Astrocyte of the cerebellum (primary cell): ENCODE results near the gene PSME4.

Experiments
- DNase-seq: peaks from one replicate; pipeline ENCODE4 v3.0.0-alpha.2; 2011; ENCODE audit warnings: low read depth
- H3K4me3 ChIP-seq: 2 replicates; pipeline ENCODE4 v1.5.1; 2011; ENCODE audit warnings: mild to moderate bottlenecking, low read depth, low read length, moderate library complexity
- in situ Hi-C: cut with HindIII; loops from 2 replicates; pipeline ENCODE4 v1.10.0; 2017; ENCODE audit warnings: low sequenced_read_pairs
- TF ChIP-seq, protein P1 (sequence below): IDR thresholded peaks from 2 replicates; pipeline ENCODE4 v1.5.1; 2012; ENCODE audit warnings: low read length, low read depth, moderate library complexity, mild to moderate bottlenecking; ENCODE audit errors: missing control alignments

Gene PSME4

DNA sequence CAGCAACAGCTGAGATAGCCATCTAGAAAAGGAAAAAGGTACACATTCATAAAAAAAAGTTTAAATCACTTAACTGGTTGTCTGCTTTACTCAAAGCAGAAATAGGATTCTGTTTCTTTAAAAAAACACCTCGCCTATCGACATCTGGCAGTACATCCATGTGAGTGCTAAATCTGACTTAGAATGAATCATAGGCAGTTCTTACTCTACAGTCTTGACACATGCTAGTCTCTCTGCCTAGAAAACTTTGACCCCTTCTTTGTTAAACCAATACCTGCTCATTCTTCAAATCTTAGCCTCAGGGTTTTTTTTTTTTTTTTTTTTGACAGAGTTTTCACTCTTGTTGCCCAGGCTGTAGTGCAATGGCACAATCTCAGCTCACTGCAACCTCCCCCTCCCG, 73.9 kb downstream of the PSME4 start:
- DNase-seq: peak; percentile 2
- no peak overlapping the region for H3K4me3 ChIP-seq
- in situ Hi-C loops: no loop called here
- TF ChIP-seq, protein P1, sequence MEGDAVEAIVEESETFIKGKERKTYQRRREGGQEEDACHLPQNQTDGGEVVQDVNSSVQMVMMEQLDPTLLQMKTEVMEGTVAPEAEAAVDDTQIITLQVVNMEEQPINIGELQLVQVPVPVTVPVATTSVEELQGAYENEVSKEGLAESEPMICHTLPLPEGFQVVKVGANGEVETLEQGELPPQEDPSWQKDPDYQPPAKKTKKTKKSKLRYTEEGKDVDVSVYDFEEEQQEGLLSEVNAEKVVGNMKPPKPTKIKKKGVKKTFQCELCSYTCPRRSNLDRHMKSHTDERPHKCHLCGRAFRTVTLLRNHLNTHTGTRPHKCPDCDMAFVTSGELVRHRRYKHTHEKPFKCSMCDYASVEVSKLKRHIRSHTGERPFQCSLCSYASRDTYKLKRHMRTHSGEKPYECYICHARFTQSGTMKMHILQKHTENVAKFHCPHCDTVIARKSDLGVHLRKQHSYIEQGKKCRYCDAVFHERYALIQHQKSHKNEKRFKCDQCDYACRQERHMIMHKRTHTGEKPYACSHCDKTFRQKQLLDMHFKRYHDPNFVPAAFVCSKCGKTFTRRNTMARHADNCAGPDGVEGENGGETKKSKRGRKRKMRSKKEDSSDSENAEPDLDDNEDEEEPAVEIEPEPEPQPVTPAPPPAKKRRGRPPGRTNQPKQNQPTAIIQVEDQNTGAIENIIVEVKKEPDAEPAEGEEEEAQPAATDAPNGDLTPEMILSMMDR: no peak

DNA sequence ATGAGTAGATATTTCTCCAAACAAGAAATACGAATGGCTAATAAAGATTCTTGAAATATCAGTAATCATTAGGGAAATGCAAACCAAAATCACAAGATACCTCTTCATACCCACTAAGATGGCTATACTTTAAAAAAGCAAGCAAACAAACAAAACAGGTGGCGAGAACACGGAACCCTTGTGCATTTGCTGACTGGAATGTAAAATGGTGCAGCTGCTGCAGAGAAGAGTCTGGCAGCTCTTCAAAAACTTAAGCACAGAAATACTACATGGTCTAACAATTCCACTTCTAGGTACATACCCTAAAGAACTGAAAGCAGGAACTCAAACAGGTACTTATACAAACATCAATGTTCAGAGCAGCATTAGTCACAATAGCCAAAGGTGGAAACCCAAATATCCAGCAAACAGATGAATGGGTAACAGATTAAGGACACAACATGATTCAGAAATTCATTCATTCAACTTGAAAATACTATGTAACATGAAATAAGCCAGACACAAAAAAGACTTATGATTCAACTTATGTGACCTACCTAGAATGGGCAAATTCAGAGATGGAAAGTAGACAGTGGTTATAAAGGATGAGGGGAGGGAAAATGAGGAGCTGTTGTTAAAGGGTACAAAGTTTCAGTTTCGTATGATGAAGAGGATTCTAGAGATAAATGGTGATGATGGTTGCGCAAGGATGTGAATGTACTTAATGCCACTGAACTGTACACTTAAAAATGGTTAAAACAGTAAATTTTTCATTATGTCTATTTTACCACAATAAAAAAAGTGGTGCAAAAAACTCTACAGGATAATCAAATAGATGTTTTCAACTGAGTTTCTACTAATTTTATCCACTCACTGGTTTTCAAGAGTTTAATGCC, 84.2 kb downstream of the PSME4 start:
- no peak overlapping the region for H3K4me3 ChIP-seq
- no peak for DNase-seq
- TF ChIP-seq, protein P1: no peak
- in situ Hi-C loops: no loop called here

- no peak for DNase-seq
- no peak overlapping the region for H3K4me3 ChIP-seq
- TF ChIP-seq, protein P1: no peak
- in situ Hi-C loops: no loop called here
Measured at GRCh38 chr2:53884883-53885282, 85.9 kb downstream of the PSME4 start.

GRCh38 chr2:53881986-53882385, 88.8 kb downstream of the PSME4 start:
- H3K4me3 ChIP-seq: no peak overlapping the region
- in situ Hi-C loops: no loop called here
- TF ChIP-seq, protein P1: no peak
- no peak for DNase-seq

DNA sequence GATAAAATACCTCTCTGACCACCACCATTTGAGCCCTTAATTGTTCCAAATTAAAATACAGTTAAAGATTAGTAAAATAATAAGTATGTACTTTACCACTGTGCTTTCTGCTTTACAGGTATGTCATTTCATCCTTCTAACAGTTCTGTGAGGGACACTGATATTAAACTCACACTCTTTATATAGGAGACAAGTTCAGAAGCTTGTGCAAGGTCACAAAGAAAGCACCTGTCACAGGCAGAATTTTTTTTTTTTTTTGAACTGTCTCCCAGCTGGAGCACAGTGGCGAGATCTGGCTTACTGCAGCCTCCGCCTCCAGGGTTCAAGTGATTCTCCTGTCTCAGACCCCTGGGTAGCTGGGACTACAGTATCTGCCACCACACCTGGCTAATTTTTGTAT, 89.4 kb downstream of the PSME4 start:
- no peak for DNase-seq
- no peak overlapping the region for H3K4me3 ChIP-seq
- in situ Hi-C loops: no loop called here
- TF ChIP-seq, protein P1: no peak

DNA sequence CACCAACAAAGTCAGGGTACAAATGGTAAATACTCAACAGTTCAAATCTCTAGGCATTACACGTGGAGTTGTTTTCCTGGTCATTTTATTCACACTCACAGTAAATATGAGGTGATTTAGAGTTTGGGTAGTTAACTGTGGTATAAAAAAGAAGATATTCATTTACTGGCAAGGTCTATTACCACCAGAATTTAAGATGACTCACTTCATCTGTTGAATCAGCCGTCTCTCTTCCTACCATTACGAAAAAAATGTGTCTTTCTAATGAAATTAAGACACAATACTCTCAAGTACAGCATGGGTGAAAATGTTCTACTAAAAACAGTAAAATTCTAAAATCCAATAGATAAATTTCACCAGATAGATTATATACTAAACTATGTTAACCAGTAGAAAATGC, 90.0 kb downstream of the PSME4 start:
- H3K4me3 ChIP-seq: no peak overlapping the region
- DNase-seq: peak; percentile 53
- TF ChIP-seq, protein P1: no peak
- in situ Hi-C loops: no loop called here
